Osteoblast (primary cell): ENCODE results near the gene SGO2. TPM values are rescaled to one million over a fixed set of nuclear protein-coding genes. Genes with fewer than 3 reads are reported as not detected.
A peak's percentile ranks its signal among the peaks of the same experiment; 100 is the strongest.

Experiments used
- DNase-seq: peaks from one replicate; pipeline ENCODE4 v3.0.0; 2011; ENCODE audit warnings: low spot score, mixed read lengths; ENCODE audit not compliant: insufficient read length; ENCODE audit errors: missing footprints
- H2AFZ ChIP-seq: 2 replicates; pipeline ENCODE4 v1.6.0; 2011; ENCODE audit warnings: mild to moderate bottlenecking, low read length
- H3K27ac ChIP-seq: 2 replicates; pipeline ENCODE4 v1.5.1; 2011; ENCODE audit warnings: mild to moderate bottlenecking, low read depth, low read length, moderate library complexity
- H3K27me3 ChIP-seq: 2 replicates; pipeline ENCODE4 v1.6.0; 2012; ENCODE audit warnings: mild to moderate bottlenecking, control low read depth, inconsistent platforms, low read length, moderate library complexity; ENCODE audit not compliant: insufficient read depth
- H3K36me3 ChIP-seq: 2 replicates; pipeline ENCODE4 v1.5.1; 2011; ENCODE audit warnings: mild to moderate bottlenecking, low read length, control low read depth, moderate library complexity; ENCODE audit not compliant: insufficient read depth
- H3K4me1 ChIP-seq: 2 replicates; pipeline ENCODE4 v1.5.1; 2011; ENCODE audit warnings: mild to moderate bottlenecking, low read length, control low read depth, moderate library complexity; ENCODE audit not compliant: insufficient read depth
- H3K4me2 ChIP-seq: 2 replicates; pipeline ENCODE4 v1.6.0; 2011; ENCODE audit warnings: mild to moderate bottlenecking, low read length; ENCODE audit not compliant: insufficient read depth
- H3K4me3 ChIP-seq: fragments of 200-600 bp; sonication (generic); 3 replicates; pipeline ENCODE4 v1.5.1; 2012; ENCODE audit warnings: mild to moderate bottlenecking, low read length, inconsistent platforms; ENCODE audit not compliant: insufficient read depth
- H3K79me2 ChIP-seq: 2 replicates; pipeline ENCODE4 v1.6.0; 2012; ENCODE audit warnings: mild to moderate bottlenecking, low read length, control low read depth, inconsistent platforms; ENCODE audit not compliant: insufficient read depth
- H3K9me3 ChIP-seq: 2 replicates; pipeline ENCODE4 v1.5.1; 2011; ENCODE audit warnings: low read depth, low read length, control low read depth
- H4K20me1 ChIP-seq: 2 replicates; pipeline ENCODE4 v1.6.0; 2012; ENCODE audit warnings: mild to moderate bottlenecking, low read length, control low read depth; ENCODE audit not compliant: insufficient read depth
- CTCF ChIP-seq: IDR thresholded peaks from 2 replicates; pipeline ENCODE4 v1.5.1; 2011; ENCODE audit warnings: mild to moderate bottlenecking, low read depth, low read length, moderate library complexity; ENCODE audit errors: extremely low read depth
- total RNA-seq: library from RNA; depleted of rRNA; stranded (reverse); fragments of >200 nt; gene quantifications from 2 replicates; pipeline ENCODE4 v1.2.3, GENCODE V29; 2012

The SGO2 gene
- total RNA-seq, 1 donor, result 4.0 TPM

- H3K27me3 ChIP-seq, result no peaks in the 10 kb centered on the region
- H3K4me1 ChIP-seq, result peaks cover 31% of the 10 kb centered on the region
- H3K4me3 ChIP-seq, result no peak overlapping the region
- H2AFZ ChIP-seq, result no peak overlapping the region
- no peaks in the 10 kb centered on the region for H4K20me1 ChIP-seq
- no peak for TF ChIP-seq CTCF
- H3K9me3 ChIP-seq, result no peaks in the 10 kb centered on the region
- H3K36me3 ChIP-seq, result no peaks in the 10 kb centered on the region
- DNase-seq, result no peak
- no peaks in the 10 kb centered on the region for H3K79me2 ChIP-seq
- no peak overlapping the region for H3K27ac ChIP-seq
- H3K4me2 ChIP-seq, result no peak overlapping the region
Observed at GRCh38 chr2:200602584-200602983, 76.6 kb downstream of the SGO2 start.

GRCh38 chr2:200603972-200604371 is 78.0 kb downstream of the SGO2 start:
- H3K9me3 ChIP-seq, result no peaks in the 10 kb centered on the region

GRCh38 chr2:200604571-200605255 is 78.7 kb downstream of the SGO2 start:
- Histone ChIP-seq H3K9me3 (no peaks in the 10 kb centered on the region), H3K27me3 (no peaks in the 10 kb centered on the region), H4K20me1 (no peaks in the 10 kb centered on the region), H3K36me3 (no peaks in the 10 kb centered on the region), H2AFZ (no peak overlapping the region), H3K4me3 (no peak overlapping the region), H3K4me2 (peak overlapping the region; percentile 59), H3K27ac (peak overlapping the region; percentile 46), H3K4me1 (peaks cover 45% of the 10 kb centered on the region), H3K79me2 (no peaks in the 10 kb centered on the region)
- no peak for DNase-seq
- no peak for TF ChIP-seq CTCF

More at GRCh38 chr2:200603972-200604371, 78.0 kb downstream of the SGO2 start:
- no peak for TF ChIP-seq CTCF
- peak overlapping the region; percentile 24 for H3K4me3 ChIP-seq
- no peaks in the 10 kb centered on the region for H3K79me2 ChIP-seq
- peaks cover 38% of the 10 kb centered on the region for H3K4me1 ChIP-seq
- H3K36me3 ChIP-seq, result no peaks in the 10 kb centered on the region
- no peaks in the 10 kb centered on the region for H3K27me3 ChIP-seq
- no peak for DNase-seq
- H2AFZ ChIP-seq, result no peak overlapping the region
- H3K27ac ChIP-seq, result peak overlapping the region; percentile 46
- H3K4me2 ChIP-seq, result peak overlapping the region; percentile 59
- no peaks in the 10 kb centered on the region for H4K20me1 ChIP-seq

- no peaks in the 10 kb centered on the region for H3K9me3 ChIP-seq
- H3K27me3 ChIP-seq, result no peaks in the 10 kb centered on the region
- H4K20me1 ChIP-seq, result no peaks in the 10 kb centered on the region
- H3K36me3 ChIP-seq, result no peaks in the 10 kb centered on the region
- DNase-seq, result no peak
- no peak overlapping the region for H2AFZ ChIP-seq
- peak overlapping the region; percentile 70 for H3K27ac ChIP-seq
- H3K79me2 ChIP-seq, result no peaks in the 10 kb centered on the region
- no peak overlapping the region for H3K4me3 ChIP-seq
- peaks cover 34% of the 10 kb centered on the region for H3K4me1 ChIP-seq
- TF ChIP-seq CTCF, result no peak
- H3K4me2 ChIP-seq, result peak overlapping the region; percentile 76
Observed at GRCh38 chr2:200608341-200609027, 82.5 kb downstream of the SGO2 start.
